Heart right ventricle (tissue), 16 donors: ENCODE results near the gene CACNA1G. TPM values are rescaled to one million over a fixed set of nuclear protein-coding genes. Genes with fewer than 3 reads are reported as not detected.

Source experiments
- ATAC-seq, 8 donors: fragments of 200-7000 bp; cut with Tn5 transposase; one replicate each; pipeline ENCODE4 v1.9.1; 2020; ENCODE audit warnings: mild to moderate bottlenecking in 8 of 8, moderate library complexity in 8 of 8, moderate number of reproducible peaks in 1 of 8
- DNase-seq, 2 donors: peaks; one replicate each; pipeline ENCODE4 v3.0.0-alpha.2; 2020
- H3K27ac ChIP-seq, 10 donors: fragments of 200-600 bp; sonication (generic) in 2 of 10; one replicate each; pipeline versions ENCODE4 v1.5.0 to v1.8.0; 2020 to 2022; ENCODE audit warnings: mild to moderate bottlenecking in 3 of 10
- H3K27me3 ChIP-seq, 7 donors: fragments of 200-600 bp; one replicate each; pipeline ENCODE4 v1.8.0; 2021 to 2022; ENCODE audit warnings: mild to moderate bottlenecking in 2 of 7
- H3K36me3 ChIP-seq, 9 donors: fragments of 200-600 bp; sonication (generic) in 1 of 9; one replicate each; pipeline versions ENCODE4 v1.5.0 to v1.8.0; 2020 to 2022; ENCODE audit warnings: mild to moderate bottlenecking in 2 of 9
- H3K4me1 ChIP-seq, 9 donors: fragments of 200-600 bp; sonication (generic) in 1 of 9; one replicate each; pipeline versions ENCODE4 v1.5.0 to v1.8.0; 2020 to 2022; ENCODE audit warnings: mild to moderate bottlenecking in 4 of 9
- H3K4me3 ChIP-seq, 10 donors: fragments of 200-600 bp; sonication (generic) in 2 of 10; one replicate each; pipeline versions ENCODE4 v1.5.0 to v1.8.0; 2020 to 2022; ENCODE audit warnings: mild to moderate bottlenecking in 7 of 10, moderate library complexity in 2 of 10
- H3K9me3 ChIP-seq, 11 donors: fragments of 200-600 bp in 10 of 11; sonication (generic) in 2 of 11; one replicate each; pipeline versions ENCODE4 v1.5.0 to v1.8.0; 2013 to 2022; ENCODE audit warnings: mild to moderate bottlenecking in 2 of 11, control low read depth in 1 of 11, moderate library complexity in 1 of 11
- CTCF ChIP-seq, 9 donors: fragments of 200-600 bp; sonication (generic) in 2 of 9; IDR thresholded peaks; one replicate each; pipeline versions ENCODE4 v1.5.0 to v1.8.0; 2021 to 2022; ENCODE audit warnings: antibody characterized with exemption in 9 of 9, mild to moderate bottlenecking in 5 of 9, moderate library complexity in 1 of 9
- WGBS, 2 donors: extraction: QIAGEN DNeasy Blood & Tissue Kit; methylation state at CpG; one replicate each; pipeline ENCODE4 v1.1.7; 2013; ENCODE audit warnings: inconsistent platforms in 1 of 2; 5-methylcytosine and 5-hydroxymethylcytosine counted together
- intact Hi-C, 10 donors: fragments of 100-400 bp; cut with DNase I; formaldehyde crosslinking; loops; one replicate each; pipeline versions ENCODE4 v1.11.1 to v1.14.2; 2022
- polyA plus RNA-seq, 2 donors: library from polyadenylated mRNA; stranded (reverse); fragments of 200-250 nt; gene quantifications; one replicate each; pipeline ENCODE4 v1.2.3, GENCODE V29; 2013
- total RNA-seq, 10 donors: library from RNA; stranded (reverse); fragmentation: NEBNext Ultra II Directional in 3 of 10; extraction: Animal tissue kit (Norgen Biotek cat#: 25700) in 3 of 10; gene quantifications; one replicate each; pipeline versions ENCODE4 v1.2.1 to v1.2.4, GENCODE V29; 2021 to 2023
- donor health status: Arrhythmogenic right ventricular cardiomyopathy.
- donor health status: ischemic (EF 13 %, LVEDD 7.1; RV severe dilation, severe dysfunction).
- donor health status: healthy with polysubstance abuse.
- donor health status: DM: no; HTN: yes; CAD: no.
- donor health status: DM: no; HTN: no; CAD: no.
- donor health status: ischemic (EF 25% LVEDD 6.9; RV normal size, moderate dysfunction).
- donor health status: ischemic (EF 25% LVEDD 5.7; RV mildly dilated, moderate dysfunction).
- donor health status: healthy.
- donor health status: DM: yes; HTN: yes; CAD: no.
- donor health status: Ischemic cardiomyopathy.
- donor health status: ischemic (EF 35%, LVEDD 5.7; RV mildly dilated, moderate dysfunction).
- donor health status: nonischemic (EF 11% LVEDD 7.7; RV severe dilation, severe dysfunction).
- donor health status: DM: yes; HTN: yes; CAD: no.
- donor health status: PGD.
- donor health status: ischemic (EF 29% LVEDD 5.4; RV normal size, mild dysfunction).
- donor health status: nonischemic (EF 23%, LVEDD 6.1; RV moderate dilation, normal function).

CACNA1G gene
- total and polyA plus RNA-seq, 12 donors = 0.04 to 0.46 (median 0.24) TPM

GRCh38 chr17:50665838-50666237, 105.3 kb downstream of the CACNA1G start:
- ATAC-seq (no peak), DNase-seq (no peak)
- 78 to 91% methylated on average over 5 of the region's 5 CpGs for WGBS, 2 donors
- intact Hi-C loops = no loop called here
- Histone ChIP-seq H3K4me1 (peaks cover 0 to 26% (median 14%) of the 10 kb centered on the region in 9 donors), H3K27ac (no peak overlapping the region), H3K36me3 (no peaks in the 10 kb centered on the region), H3K4me3 (no peak overlapping the region), H3K9me3 (no peaks in the 10 kb centered on the region), H3K27me3 (no peaks in the 10 kb centered on the region)
- TF ChIP-seq CTCF (IDR thresholded peaks at IDR 0.05) = no peak

GRCh38 chr17:50666316-50666715, 105.8 kb downstream of the CACNA1G start:
- H3K27me3 ChIP-seq = no peaks in the 10 kb centered on the region
- DNase-seq (no peak), ATAC-seq (no peak)
- no peak for TF ChIP-seq CTCF (IDR thresholded peaks at IDR 0.05)
- peaks cover 0 to 21% (median 10%) of the 10 kb centered on the region in 9 donors for H3K4me1 ChIP-seq
- no peaks in the 10 kb centered on the region for H3K36me3 ChIP-seq
- no peaks in the 10 kb centered on the region for H3K9me3 ChIP-seq
- intact Hi-C loops = no loop called here
- H3K27ac ChIP-seq = no peak overlapping the region
- 93 to 98% methylated on average over 8 of the region's 8 CpGs for whole genome bisulfite sequencing, 2 donors
- no peak overlapping the region for H3K4me3 ChIP-seq

DNA sequence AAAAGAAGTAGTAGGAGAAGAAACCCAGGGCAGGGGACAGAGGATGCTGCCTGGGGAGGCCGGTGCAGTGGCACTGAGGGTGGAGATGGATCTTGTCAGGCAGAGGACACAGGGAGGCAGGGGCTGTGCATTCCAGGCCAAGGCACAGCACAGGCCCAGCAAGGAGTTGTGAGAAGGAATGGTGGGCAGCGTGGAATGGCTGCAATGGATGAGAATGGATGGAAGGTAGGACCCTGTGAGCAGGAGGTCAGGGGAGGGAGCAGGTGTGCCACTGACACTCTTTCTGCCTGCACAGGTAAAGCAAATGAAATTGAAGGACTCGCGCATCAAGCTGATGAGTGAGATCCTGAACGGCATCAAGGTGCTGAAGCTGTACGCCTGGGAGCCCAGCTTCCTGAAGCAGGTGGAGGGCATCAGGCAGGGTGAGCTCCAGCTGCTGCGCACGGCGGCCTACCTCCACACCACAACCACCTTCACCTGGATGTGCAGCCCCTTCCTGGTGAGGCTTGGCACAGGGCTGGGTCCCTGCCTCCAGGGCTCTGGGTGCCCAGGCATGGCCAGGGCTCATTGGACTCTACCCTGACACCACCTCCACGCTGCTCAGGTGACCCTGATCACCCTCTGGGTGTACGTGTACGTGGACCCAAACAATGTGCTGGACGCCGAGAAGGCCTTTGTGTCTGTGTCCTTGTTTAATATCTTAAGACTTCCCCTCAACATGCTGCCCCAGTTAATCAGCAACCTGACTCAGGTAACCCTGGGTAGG, 106.9 kb downstream of the CACNA1G start:
- DNase-seq = no peak
- no peak for TF ChIP-seq CTCF (IDR thresholded peaks at IDR 0.05)
- no peak overlapping the region for H3K27ac ChIP-seq
- no peaks in the 10 kb centered on the region for H3K9me3 ChIP-seq
- WGBS, 2 donors = 96 to 99% methylated on average over 14 of the region's 14 CpGs
- no peaks in the 10 kb centered on the region for H3K36me3 ChIP-seq
- peaks cover 0 to 10% (median 0%) of the 10 kb centered on the region in 9 donors for H3K4me1 ChIP-seq
- no peak overlapping the region for H3K4me3 ChIP-seq
- intact Hi-C loops = no loop called here
- H3K27me3 ChIP-seq = no peaks in the 10 kb centered on the region
- peak in 1 of 8 donors; percentile 14 for ATAC-seq

- no peaks in the 10 kb centered on the region for H3K27me3 ChIP-seq
- DNase-seq (no peak), ATAC-seq (no peak)
- H3K4me1 ChIP-seq = peaks cover 0 to 10% (median 0%) of the 10 kb centered on the region in 9 donors
- no peaks in the 10 kb centered on the region for H3K9me3 ChIP-seq
- H3K27ac ChIP-seq = no peak overlapping the region
- H3K4me3 ChIP-seq = no peak overlapping the region
- intact Hi-C loops = no loop called here
- 49 to 54% methylated on average over 8 of the region's 8 CpGs for WGBS, 2 donors
- TF ChIP-seq CTCF (IDR thresholded peaks at IDR 0.05) = no peak
- H3K36me3 ChIP-seq = no peaks in the 10 kb centered on the region
Observed at GRCh38 chr17:50668025-50668837, 107.7 kb downstream of the CACNA1G start.
